Mesenchymal stem cell (in vitro differentiated cells and primary cell): ENCODE results near the gene RHPN2.
A peak's percentile ranks its signal among the peaks of the same experiment; 100 is the strongest.

ENCODE experiments used
- DNase-seq: peaks from one replicate; pipeline ENCODE4 v3.0.0-alpha.2; 2013
- H2AFZ ChIP-seq: one replicate; pipeline ENCODE4 v1.6.1; 2013; ENCODE audit warnings: low read depth, mild to moderate bottlenecking, control low read depth, inconsistent platforms, low read length, moderate library complexity
- H2AK5ac ChIP-seq: 2 replicates; pipeline ENCODE4 v1.6.1; 2013; ENCODE audit warnings: low read length, moderate library complexity, mild to moderate bottlenecking, inconsistent platforms; ENCODE audit not compliant: severe bottlenecking
- H2BK120ac ChIP-seq: one replicate; pipeline ENCODE4 v1.6.1; 2013; ENCODE audit warnings: low read depth, mild to moderate bottlenecking, inconsistent platforms, low read length, moderate library complexity
- H2BK12ac ChIP-seq, 2 experiments: one replicate each; pipeline ENCODE4 v1.6.1; 2013; ENCODE audit warnings: inconsistent platforms in 2 of 2, low read length in 2 of 2, mild to moderate bottlenecking in 2 of 2, moderate library complexity in 2 of 2, control low read depth in 1 of 2
- H2BK15ac ChIP-seq: one replicate; pipeline ENCODE4 v1.6.1; 2013; ENCODE audit warnings: mild to moderate bottlenecking, low read depth, inconsistent platforms; ENCODE audit not compliant: poor library complexity, severe bottlenecking
- H2BK5ac ChIP-seq: 2 replicates; pipeline ENCODE4 v1.6.1; 2013; ENCODE audit warnings: low read depth, mild to moderate bottlenecking, low read length, control low read depth, inconsistent platforms; ENCODE audit not compliant: poor library complexity, severe bottlenecking
- H3K14ac ChIP-seq, 2 experiments: one replicate each; pipeline ENCODE4 v1.6.1; 2013; ENCODE audit warnings: inconsistent platforms in 2 of 2, low read length in 2 of 2, control low read depth in 1 of 2, mild to moderate bottlenecking in 1 of 2, moderate library complexity in 1 of 2
- H3K18ac ChIP-seq, 2 experiments: one replicate each; pipeline ENCODE4 v1.6.1; 2013; ENCODE audit warnings: inconsistent platforms in 2 of 2, low read length in 2 of 2, control low read depth in 1 of 2, low read depth in 1 of 2, mild to moderate bottlenecking in 1 of 2
- H3K23ac ChIP-seq, 2 experiments: one replicate each; pipeline ENCODE4 v1.6.1; 2013; ENCODE audit warnings: inconsistent platforms in 2 of 2, low read length in 2 of 2, mild to moderate bottlenecking in 2 of 2, moderate library complexity in 2 of 2, control low read depth in 1 of 2
- H3K27ac ChIP-seq: 2 replicates; pipeline ENCODE4 v1.5.1; 2013; ENCODE audit warnings: mild to moderate bottlenecking, moderate library complexity, low read length, control low read depth, inconsistent platforms; ENCODE audit not compliant: poor library complexity, severe bottlenecking
- H3K27me3 ChIP-seq, 2 experiments: 2 replicates each; pipeline versions ENCODE4 v1.6.1 to v1.7.0; 2013; ENCODE audit warnings: low read length in 2 of 2, mild to moderate bottlenecking in 2 of 2, moderate library complexity in 2 of 2, control low read depth in 1 of 2, inconsistent platforms in 1 of 2; ENCODE audit not compliant: control insufficient read depth in 1 of 2, insufficient read depth in 1 of 2
- H3K36me3 ChIP-seq, 2 experiments: 2 replicates each; pipeline versions ENCODE4 v1.6.1 to v1.7.0; 2013; ENCODE audit warnings: low read length in 2 of 2, control low read depth in 1 of 2, inconsistent platforms in 1 of 2, low read depth in 1 of 2, mild to moderate bottlenecking in 1 of 2; ENCODE audit not compliant: insufficient read depth in 2 of 2, control insufficient read depth in 1 of 2
- H3K4ac ChIP-seq, 2 experiments: one replicate each; pipeline ENCODE4 v1.6.1; 2013; ENCODE audit warnings: inconsistent platforms in 2 of 2, low read length in 2 of 2, mild to moderate bottlenecking in 2 of 2, moderate library complexity in 2 of 2, control low read depth in 1 of 2, low read depth in 1 of 2
- H3K4me1 ChIP-seq: 2 replicates; pipeline ENCODE4 v1.6.1; 2013; ENCODE audit warnings: low read depth, low read length, control low read depth; ENCODE audit not compliant: control insufficient read depth, insufficient read depth
- H3K4me2 ChIP-seq: 2 replicates; pipeline ENCODE4 v1.6.1; 2013; ENCODE audit warnings: low read length, mild to moderate bottlenecking, inconsistent platforms; ENCODE audit not compliant: poor library complexity, severe bottlenecking
- H3K4me3 ChIP-seq, 2 experiments: 2 replicates each; pipeline versions ENCODE4 v1.5.1 to v1.7.0; 2013; ENCODE audit warnings: low read length in 2 of 2, mild to moderate bottlenecking in 2 of 2, control low read depth in 1 of 2, low read depth in 1 of 2; ENCODE audit not compliant: insufficient read depth in 1 of 2
- H3K79me1 ChIP-seq: replicated peaks from 2 replicates; pipeline ENCODE4 v1.6.1; 2013; ENCODE audit warnings: mild to moderate bottlenecking, control low read depth, low read length, inconsistent platforms; ENCODE audit not compliant: poor library complexity, severe bottlenecking
- H3K9ac ChIP-seq: 2 replicates; pipeline ENCODE4 v1.7.0; 2013; ENCODE audit warnings: mild to moderate bottlenecking, low read length, moderate library complexity
- H3K9me3 ChIP-seq: 2 replicates; pipeline ENCODE4 v1.7.0; 2013; ENCODE audit warnings: mild to moderate bottlenecking, low read length; ENCODE audit not compliant: control insufficient read depth
- H4K8ac ChIP-seq: one replicate; pipeline ENCODE4 v1.6.1; 2013; ENCODE audit warnings: inconsistent platforms, mild to moderate bottlenecking, low read length, moderate library complexity
- H4K91ac ChIP-seq: one replicate; pipeline ENCODE4 v1.6.1; 2013; ENCODE audit warnings: mild to moderate bottlenecking, low read length, inconsistent platforms
- WGBS: methylation state at CpG from one replicate; pipeline ENCODE4 v1.1.7; 2013; ENCODE audit warnings: mixed read lengths; 5-methylcytosine and 5-hydroxymethylcytosine counted together

Gene RHPN2

DNA sequence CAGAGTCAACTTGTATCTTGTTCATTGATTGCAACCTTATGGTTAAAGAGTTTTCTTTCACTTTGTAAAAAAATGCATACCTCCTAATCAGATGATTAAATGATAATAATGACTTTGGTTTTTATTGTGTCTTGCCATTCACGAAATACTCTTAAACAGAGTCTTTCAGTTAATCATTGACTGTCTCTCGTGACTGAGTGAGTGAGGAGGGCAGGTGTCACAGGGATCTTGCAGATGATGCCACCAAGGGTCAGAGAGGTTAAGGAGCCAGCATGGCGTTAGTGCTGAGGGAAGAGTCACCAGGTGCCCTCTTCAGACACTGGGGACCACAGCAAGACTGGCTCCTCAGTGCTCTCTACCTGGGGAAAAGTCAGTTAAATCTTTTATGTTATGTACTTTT lies 24.3 kb upstream of the RHPN2 start:
- Histone ChIP-seq H3K27me3 (no peaks in the 10 kb centered on the region), H2BK120ac (no peak overlapping the region), H3K36me3 (peaks cover 36 to 49% of the 10 kb centered on the region in 2 experiments), H3K4me2 (no peak overlapping the region), H3K23ac (no peak overlapping the region), H3K79me1 (peaks cover 22% of the 10 kb centered on the region), H3K9me3 (no peaks in the 10 kb centered on the region), H4K8ac (no peak overlapping the region), H3K14ac (no peak overlapping the region), H2AFZ (no peak overlapping the region), H4K91ac (no peak overlapping the region), H2BK12ac (no peak overlapping the region), H3K4me3 (no peak overlapping the region), H3K9ac (no peak overlapping the region), H2BK5ac (no peak overlapping the region), H2AK5ac (no peak overlapping the region), H3K4ac (no peak overlapping the region), H2BK15ac (no peak overlapping the region), H3K18ac (no peak overlapping the region), H3K27ac (no peak overlapping the region), H3K4me1 (peaks cover 2% of the 10 kb centered on the region)
- 97% methylated on average over 3 of the region's 3 CpGs for WGBS
- no peak for DNase-seq

DNA sequence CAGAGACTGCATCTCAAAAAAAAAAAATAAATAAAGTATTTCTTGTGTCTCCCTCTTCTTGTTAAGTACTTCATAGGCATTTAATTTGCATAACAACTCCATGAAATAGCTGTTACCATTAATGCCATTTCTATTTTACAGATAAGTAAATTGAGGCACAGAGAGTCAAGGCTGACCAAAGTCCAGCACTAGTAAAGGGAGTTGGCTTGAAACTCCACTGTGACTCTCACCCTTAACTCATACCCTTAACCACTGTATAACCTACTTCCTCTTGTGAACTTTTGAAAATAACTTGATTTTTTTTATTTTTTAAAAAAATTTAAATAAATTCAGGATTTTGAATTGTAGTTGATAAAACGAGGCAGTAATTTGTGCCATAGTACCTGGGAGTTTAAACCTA lies 22.3 kb upstream of the RHPN2 start:
- H3K79me1 ChIP-seq = peaks cover 23% of the 10 kb centered on the region
- 100% methylated on average over 1 of the region's 1 CpG for WGBS
- H2BK12ac ChIP-seq = no peak overlapping the region
- peaks cover 5% of the 10 kb centered on the region for H3K4me1 ChIP-seq
- no peak overlapping the region for H3K4ac ChIP-seq
- H2BK120ac ChIP-seq = no peak overlapping the region
- no peak overlapping the region for H3K23ac ChIP-seq
- H4K8ac ChIP-seq = no peak overlapping the region
- no peak overlapping the region for H3K9ac ChIP-seq
- no peak overlapping the region for H3K18ac ChIP-seq
- peaks cover 23 to 32% of the 10 kb centered on the region in 2 experiments for H3K36me3 ChIP-seq
- H3K14ac ChIP-seq = no peak overlapping the region
- no peak overlapping the region for H3K4me3 ChIP-seq
- no peak overlapping the region for H3K27ac ChIP-seq
- H4K91ac ChIP-seq = no peak overlapping the region
- H2BK15ac ChIP-seq = no peak overlapping the region
- no peak overlapping the region for H3K4me2 ChIP-seq
- no peak overlapping the region for H2BK5ac ChIP-seq
- H3K27me3 ChIP-seq = no peaks in the 10 kb centered on the region
- H2AFZ ChIP-seq = no peak overlapping the region
- no peak overlapping the region for H2AK5ac ChIP-seq
- H3K9me3 ChIP-seq = no peaks in the 10 kb centered on the region
- no peak for DNase-seq

- Histone ChIP-seq H3K23ac (no peak overlapping the region), H2BK15ac (no peak overlapping the region), H3K14ac (no peak overlapping the region), H4K91ac (no peak overlapping the region), H2BK12ac (no peak overlapping the region), H3K4me1 (peaks cover 9% of the 10 kb centered on the region), H3K9me3 (no peaks in the 10 kb centered on the region), H2BK5ac (no peak overlapping the region), H2AFZ (no peak overlapping the region), H3K4me2 (no peak overlapping the region), H3K9ac (no peak overlapping the region), H3K27ac (no peak overlapping the region), H3K18ac (no peak overlapping the region), H4K8ac (no peak overlapping the region), H3K4me3 (no peak overlapping the region), H3K79me1 (peaks cover 27% of the 10 kb centered on the region), H2AK5ac (no peak overlapping the region), H3K36me3 (peaks cover 22 to 23% of the 10 kb centered on the region in 2 experiments), H3K27me3 (no peaks in the 10 kb centered on the region), H3K4ac (no peak overlapping the region), H2BK120ac (no peak overlapping the region)
- no peak for DNase-seq
- WGBS = 98% methylated on average over 3 of the region's 3 CpGs
Measured at GRCh38 chr19:33085570-33086128, 21.0 kb upstream of the RHPN2 start.

GRCh38 chr19:33080761-33081681 lies 16.3 kb upstream of the RHPN2 start, which contains the start of gene GPATCH1:
GPATCH1 (plus strand) TSS chr19:33081181; CDS start chr19:33081194, 13 bp downstream.
- peak within 1 kb of the TSS; percentile 98 for H3K9ac ChIP-seq
- peak within 1 kb of the TSS; percentile 11 for H2BK120ac ChIP-seq
- peak; percentile 88 for DNase-seq
- H3K79me1 ChIP-seq = peaks cover 19% of the 10 kb centered on the region
- peak within 1 kb of the TSS; percentile 97 for H4K91ac ChIP-seq
- H2BK5ac ChIP-seq = no peak within 1 kb of the TSS
- H2AFZ ChIP-seq = peak within 1 kb of the TSS; percentile 42
- H3K9me3 ChIP-seq = no peaks in the 10 kb centered on the region
- peak within 1 kb of the TSS; percentile 91 to 99 for H3K4me3 ChIP-seq
- peak within 1 kb of the TSS; percentile 41 to 60 for H3K4ac ChIP-seq
- peaks cover 13% of the 10 kb centered on the region for H3K4me1 ChIP-seq
- H3K18ac ChIP-seq = peak within 1 kb of the TSS; percentile 79 to 97
- H3K4me2 ChIP-seq = peak within 1 kb of the TSS; percentile 96
- no peak within 1 kb of the TSS for H3K23ac ChIP-seq
- H3K27me3 ChIP-seq = no peaks in the 10 kb centered on the region
- 2% methylated on average over 62 of the region's 62 CpGs for WGBS
- H3K27ac ChIP-seq = peak within 1 kb of the TSS; percentile 58
- H2BK15ac ChIP-seq = no peak within 1 kb of the TSS
- H4K8ac ChIP-seq = peak within 1 kb of the TSS; percentile 79
- H2AK5ac ChIP-seq = no peak within 1 kb of the TSS
- H3K14ac ChIP-seq = peak within 1 kb of the TSS in 1 of 2 experiments; percentile 78
- no peak within 1 kb of the TSS for H2BK12ac ChIP-seq
- H3K36me3 ChIP-seq = peaks cover 0 to 10% of the 10 kb centered on the region in 2 experiments
